AG09309 (cell line): ENCODE results near the gene P2RX2.

Experiments used
- DNase-seq: peaks from one replicate; pipeline ENCODE4 v3.0.0-alpha.2; 2010; ENCODE audit warnings: low read depth
- H3K4me3 ChIP-seq: 2 replicates; pipeline ENCODE4 v1.5.1; 2011; ENCODE audit warnings: mild to moderate bottlenecking, low read depth, low read length, moderate library complexity; ENCODE audit not compliant: control insufficient read depth
- CTCF ChIP-seq: IDR thresholded peaks from 2 replicates; pipeline ENCODE4 v1.5.1; 2011; ENCODE audit warnings: mild to moderate bottlenecking, low read depth, low read length, inconsistent platforms; ENCODE audit not compliant: insufficient read depth, control insufficient read depth; ENCODE audit errors: missing control alignments

The P2RX2 gene

GRCh38 chr12:132665794-132666193 lies 47.2 kb downstream of the P2RX2 start:
- no peak overlapping the region for H3K4me3 ChIP-seq
- no peak for TF ChIP-seq CTCF
- DNase-seq, result no peak

GRCh38 chr12:132668191-132669088 lies 49.9 kb downstream of the P2RX2 start:
- no peak for DNase-seq
- no peak overlapping the region for H3K4me3 ChIP-seq
- no peak for TF ChIP-seq CTCF

GRCh38 chr12:132669166-132669879 lies 50.7 kb downstream of the P2RX2 start:
- DNase-seq, result no peak
- no peak for TF ChIP-seq CTCF
- H3K4me3 ChIP-seq, result no peak overlapping the region
